22Rv1 (cell line): ENCODE measurements around the gene TRAK1.
"Not testable (repeated sequence)": the region's sequence is repeated elsewhere in the genome, so short reads cannot be mapped to it uniquely, and the experiment has no call there.

Experiments used
- H3K27ac ChIP-seq: fragments of 450-650 bp; 2 replicates; pipeline ENCODE4 v1.5.1; 2017
- CTCF ChIP-seq: fragments of 450-650 bp; IDR thresholded peaks from 2 replicates; pipeline ENCODE4 v1.5.1; 2017; ENCODE audit warnings: mild to moderate bottlenecking
- ZFX ChIP-seq: fragments of 450-650 bp; IDR thresholded peaks from 2 replicates; pipeline ENCODE4 v1.6.1; 2017; ENCODE audit warnings: antibody characterized with exemption, borderline replicate concordance

Gene TRAK1

GRCh38 chr3:42101048-42101447, 9.9 kb downstream of the TRAK1 start:
- no peak overlapping the region for H3K27ac ChIP-seq
- TF ChIP-seq CTCF, result no peak
- TF ChIP-seq ZFX, result no peak

- TF ChIP-seq ZFX (no peak), CTCF (no peak)
Measured at GRCh38 chr3:42101481-42101880, 10.3 kb downstream of the TRAK1 start.

GRCh38 chr3:42102571-42102970, 11.4 kb downstream of the TRAK1 start:
- TF ChIP-seq CTCF (no peak), ZFX (no peak)
- no peak overlapping the region for H3K27ac ChIP-seq

More at GRCh38 chr3:42101481-42101880, 10.3 kb downstream of the TRAK1 start:
- no peak overlapping the region for H3K27ac ChIP-seq

GRCh38 chr3:42103921-42104665, 12.9 kb downstream of the TRAK1 start:
- H3K27ac ChIP-seq, result not testable (repeated sequence)

GRCh38 chr3:42105994-42106393, 14.8 kb downstream of the TRAK1 start:
- H3K27ac ChIP-seq, result not testable (repeated sequence)

- no peak overlapping the region for H3K27ac ChIP-seq
- TF ChIP-seq ZFX, result no peak
- TF ChIP-seq CTCF, result no peak
Measured at GRCh38 chr3:42106646-42107045, 15.5 kb downstream of the TRAK1 start.

GRCh38 chr3:42110631-42111030, 19.5 kb downstream of the TRAK1 start:
- no peak overlapping the region for H3K27ac ChIP-seq
- TF ChIP-seq CTCF (no peak), ZFX (no peak)

GRCh38 chr3:42114130-42114725, 23.1 kb downstream of the TRAK1 start:
- no peak overlapping the region for H3K27ac ChIP-seq
- TF ChIP-seq ZFX (no peak), CTCF (no peak)
